BLaER1 (cell line): ENCODE results near the gene CEP112.

Experiments used
- H3K27ac ChIP-seq: shearing (Covaris generic); formaldehyde crosslinking; 2 replicates; pipeline ENCODE4 v1.8.1; 2022
- H3K27me3 ChIP-seq: shearing (Covaris generic); formaldehyde crosslinking; 2 replicates; pipeline ENCODE4 v1.8.1; 2022
- H3K36me3 ChIP-seq: shearing (Covaris generic); formaldehyde crosslinking; 2 replicates; pipeline ENCODE4 v1.8.1; 2022
- H3K4me1 ChIP-seq: shearing (Covaris generic); formaldehyde crosslinking; 2 replicates; pipeline ENCODE4 v1.8.1; 2022
- H3K4me2 ChIP-seq: shearing (Covaris generic); formaldehyde crosslinking; 2 replicates; pipeline ENCODE4 v1.8.1; 2022
- H3K4me3 ChIP-seq: shearing (Covaris generic); formaldehyde crosslinking; 2 replicates; pipeline ENCODE4 v1.8.1; 2022
- H3K9ac ChIP-seq: shearing (Covaris generic); formaldehyde crosslinking; 2 replicates; pipeline ENCODE4 v1.8.1; 2022
- H3K9me3 ChIP-seq: shearing (Covaris generic); formaldehyde crosslinking; 2 replicates; pipeline ENCODE4 v1.8.1; 2022
- H4K20me1 ChIP-seq: shearing (Covaris generic); formaldehyde crosslinking; 2 replicates; pipeline ENCODE4 v1.8.1; 2022
- Cebpa-rat ChIP-seq: shearing (Covaris generic); IDR thresholded peaks from 2 replicates; pipeline ENCODE4 v1.8.1; 2022

Gene CEP112

DNA sequence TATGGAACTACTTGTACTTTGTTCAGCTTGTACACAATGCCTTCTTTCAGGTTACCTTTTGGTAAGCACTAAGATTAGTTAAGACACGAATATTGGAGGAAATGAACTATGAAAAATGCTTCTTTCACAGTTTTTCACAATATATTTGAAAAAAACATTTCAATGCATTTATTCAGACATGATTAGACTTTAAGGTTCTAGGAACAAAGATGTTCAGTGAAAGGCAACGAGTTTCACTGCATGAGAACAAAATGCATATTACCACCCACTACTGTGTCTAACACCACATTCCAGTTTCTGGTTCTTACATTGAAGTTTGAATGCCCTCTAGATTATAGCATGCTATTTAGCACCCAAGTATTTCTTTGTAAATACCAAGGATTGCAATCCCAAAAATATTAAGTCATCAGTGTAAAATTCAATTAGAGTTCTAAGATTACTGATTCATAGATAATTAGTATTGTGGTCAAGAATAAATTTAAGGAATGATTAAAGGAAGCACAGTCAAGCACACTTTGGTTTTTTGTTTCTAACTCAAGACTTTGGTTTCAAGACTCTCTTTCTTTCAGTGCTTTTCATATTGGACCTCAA is 261.7 kb downstream of the CEP112 start:
- Histone ChIP-seq H3K36me3 (peaks cover 12% of the 10 kb centered on the region; the same call in 1 of the 2 replicates), H3K27ac (no peak overlapping the region), H3K27me3 (no peaks in the 10 kb centered on the region), H3K9me3 (peaks cover 12% of the 10 kb centered on the region), H3K4me1 (peaks cover 17% of the 10 kb centered on the region), H3K4me3 (no peak overlapping the region), H3K9ac (no peak overlapping the region), H3K4me2 (no peak overlapping the region), H4K20me1 (no peaks in the 10 kb centered on the region)
- TF ChIP-seq Cebpa-rat: no peak

DNA sequence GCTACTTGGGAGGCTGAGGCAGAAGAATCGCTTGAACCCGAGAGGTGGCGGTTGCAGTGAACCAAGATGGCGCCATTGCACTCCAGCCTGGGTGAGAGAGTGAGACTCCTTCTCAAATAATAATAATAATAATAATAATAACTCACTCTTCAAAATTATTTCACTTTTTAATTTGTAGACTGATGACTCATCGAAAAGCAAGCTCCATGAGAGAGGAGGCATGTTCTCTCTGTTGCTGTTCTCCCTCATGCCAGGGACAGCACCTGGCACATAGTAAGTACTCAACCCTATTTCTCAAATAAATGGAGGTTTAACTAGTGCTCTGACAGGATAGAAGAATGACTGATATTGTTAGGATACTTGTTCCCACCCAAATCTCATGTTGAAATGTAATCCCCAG is 265.3 kb downstream of the CEP112 start:
- Histone ChIP-seq H3K9ac (no peak overlapping the region), H3K27ac (no peak overlapping the region), H4K20me1 (no peaks in the 10 kb centered on the region), H3K36me3 (peaks cover 12% of the 10 kb centered on the region; the same call in 1 of the 2 replicates), H3K4me2 (no peak overlapping the region), H3K27me3 (no peaks in the 10 kb centered on the region), H3K4me1 (peaks cover 10% of the 10 kb centered on the region), H3K9me3 (no peaks in the 10 kb centered on the region), H3K4me3 (no peak overlapping the region)
- TF ChIP-seq Cebpa-rat: no peak

- TF ChIP-seq Cebpa-rat: no peak
- H3K4me2 ChIP-seq: no peak overlapping the region
- no peak overlapping the region for H3K9ac ChIP-seq
- H3K9me3 ChIP-seq: no peaks in the 10 kb centered on the region
- H3K4me1 ChIP-seq: peaks cover 1% of the 10 kb centered on the region; the same call in 1 of the 2 replicates
- H4K20me1 ChIP-seq: no peaks in the 10 kb centered on the region
- no peak overlapping the region for H3K27ac ChIP-seq
- peaks cover 12% of the 10 kb centered on the region; the same call in 1 of the 2 replicates for H3K36me3 ChIP-seq
- no peaks in the 10 kb centered on the region for H3K27me3 ChIP-seq
- no peak overlapping the region for H3K4me3 ChIP-seq
These were observed 266.2 kb downstream of the CEP112 start for GRCh38 chr17:65925606-65926307.

DNA sequence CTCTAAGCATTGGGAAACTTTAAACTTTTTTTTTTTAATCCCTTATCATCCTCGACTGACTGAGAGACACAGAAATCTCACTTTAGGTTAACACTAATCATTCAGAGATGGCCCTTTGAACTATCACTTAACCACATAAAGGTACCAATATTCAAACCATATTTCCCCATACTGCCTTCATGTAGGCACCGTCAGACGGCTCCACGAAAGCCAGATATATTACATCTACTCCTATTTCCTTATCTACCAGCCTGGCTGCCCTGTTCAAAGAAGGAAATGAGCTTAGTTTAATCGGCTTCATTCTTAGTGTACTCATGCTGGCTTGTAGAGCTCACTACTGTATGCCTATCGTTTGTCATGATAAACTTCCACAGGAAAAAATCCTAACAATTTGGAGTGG is 270.9 kb downstream of the CEP112 start:
- Histone ChIP-seq H3K4me2 (no peak overlapping the region), H3K36me3 (0 out of 2 replicates have a peak, but pooled peaks cover under 1% of the 10 kb centered on the region), H3K27ac (no peak overlapping the region), H3K27me3 (no peaks in the 10 kb centered on the region), H3K4me1 (no peaks in the 10 kb centered on the region), H3K4me3 (no peak overlapping the region), H3K9ac (no peak overlapping the region), H4K20me1 (no peaks in the 10 kb centered on the region), H3K9me3 (no peaks in the 10 kb centered on the region)
- TF ChIP-seq Cebpa-rat: no peak

GRCh38 chr17:65918916-65919315 is 273.0 kb downstream of the CEP112 start:
- H3K4me2 ChIP-seq: no peak overlapping the region
- no peaks in the 10 kb centered on the region for H3K27me3 ChIP-seq
- no peaks in the 10 kb centered on the region for H3K36me3 ChIP-seq
- H3K9me3 ChIP-seq: no peaks in the 10 kb centered on the region
- no peak overlapping the region for H3K4me3 ChIP-seq
- TF ChIP-seq Cebpa-rat: no peak
- no peak overlapping the region for H3K27ac ChIP-seq
- no peak overlapping the region for H3K9ac ChIP-seq
- no peaks in the 10 kb centered on the region for H3K4me1 ChIP-seq
- no peaks in the 10 kb centered on the region for H4K20me1 ChIP-seq

DNA sequence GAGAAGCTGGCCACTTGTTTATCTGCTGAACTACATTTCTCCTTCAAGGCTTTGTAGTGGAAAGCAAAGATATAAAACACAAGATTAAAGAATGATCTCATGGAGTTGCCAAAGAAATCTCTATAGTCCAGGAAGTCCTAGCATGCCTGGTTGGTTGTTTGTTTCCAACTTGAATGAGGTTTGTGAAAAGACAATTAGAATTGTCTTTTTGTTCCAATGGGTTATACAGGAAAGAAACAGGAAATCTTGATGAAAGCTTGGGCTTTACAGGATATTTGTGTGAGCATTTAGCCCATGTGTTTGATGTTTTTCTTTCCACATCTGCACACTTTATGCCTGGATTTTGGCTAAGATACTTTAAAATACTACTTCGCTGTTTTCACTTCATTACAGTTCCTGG is 273.4 kb downstream of the CEP112 start:
- no peaks in the 10 kb centered on the region for H3K36me3 ChIP-seq
- H3K27me3 ChIP-seq: no peaks in the 10 kb centered on the region
- no peaks in the 10 kb centered on the region for H3K4me1 ChIP-seq
- H3K27ac ChIP-seq: no peak overlapping the region
- no peaks in the 10 kb centered on the region for H3K9me3 ChIP-seq
- H4K20me1 ChIP-seq: no peaks in the 10 kb centered on the region
- no peak for TF ChIP-seq Cebpa-rat
- H3K4me2 ChIP-seq: no peak overlapping the region
- no peak overlapping the region for H3K4me3 ChIP-seq
- no peak overlapping the region for H3K9ac ChIP-seq

DNA sequence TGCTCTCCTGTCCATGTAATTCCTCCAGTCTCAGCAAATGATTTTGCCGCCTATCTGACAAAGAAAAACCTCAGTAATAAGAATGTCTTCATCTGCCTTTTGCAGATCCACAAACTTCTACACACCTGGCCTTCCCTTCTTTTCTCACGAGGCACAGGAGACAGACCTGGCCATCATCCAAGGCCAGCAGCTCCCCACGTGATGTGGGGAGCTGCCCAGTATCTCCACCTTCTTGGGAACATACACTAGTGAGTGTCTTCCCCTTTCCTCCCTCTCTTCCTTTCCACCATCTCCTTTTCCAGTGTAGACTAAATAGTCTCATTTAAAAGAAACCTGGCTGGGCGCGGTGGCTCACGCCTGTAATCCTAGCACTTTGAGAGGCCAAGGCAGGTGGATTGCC is 274.4 kb downstream of the CEP112 start:
- H3K4me3 ChIP-seq: no peak overlapping the region
- no peak overlapping the region for H3K9ac ChIP-seq
- H3K9me3 ChIP-seq: no peaks in the 10 kb centered on the region
- no peak overlapping the region for H3K27ac ChIP-seq
- H4K20me1 ChIP-seq: no peaks in the 10 kb centered on the region
- H3K27me3 ChIP-seq: no peaks in the 10 kb centered on the region
- TF ChIP-seq Cebpa-rat: no peak
- H3K36me3 ChIP-seq: no peaks in the 10 kb centered on the region
- no peak overlapping the region for H3K4me2 ChIP-seq
- no peaks in the 10 kb centered on the region for H3K4me1 ChIP-seq

DNA sequence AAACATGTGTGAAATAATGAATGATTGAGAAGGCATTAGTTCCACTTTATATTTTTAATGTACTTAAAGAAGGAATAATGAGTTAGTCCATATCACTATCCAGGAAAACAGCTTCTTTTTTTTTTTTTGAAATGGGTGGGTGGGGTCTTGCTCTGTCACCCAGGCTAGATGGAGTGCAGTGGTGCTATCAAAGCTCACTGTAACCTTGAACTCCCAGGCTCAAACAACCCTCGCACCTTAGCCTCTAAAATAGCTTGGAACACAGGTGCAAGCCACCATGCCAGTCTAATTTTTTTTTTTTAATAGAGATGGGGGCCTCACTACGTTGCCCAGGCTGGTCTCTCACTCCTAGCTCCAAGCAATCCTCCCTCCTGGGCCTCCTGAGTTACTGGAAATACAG is 275.5 kb downstream of the CEP112 start:
- H3K9ac ChIP-seq: no peak overlapping the region
- no peaks in the 10 kb centered on the region for H3K27me3 ChIP-seq
- no peak overlapping the region for H3K4me2 ChIP-seq
- H3K9me3 ChIP-seq: peaks cover 11% of the 10 kb centered on the region
- no peak overlapping the region for H3K4me3 ChIP-seq
- no peaks in the 10 kb centered on the region for H3K36me3 ChIP-seq
- no peak overlapping the region for H3K27ac ChIP-seq
- no peaks in the 10 kb centered on the region for H3K4me1 ChIP-seq
- no peak for TF ChIP-seq Cebpa-rat
- no peaks in the 10 kb centered on the region for H4K20me1 ChIP-seq

DNA sequence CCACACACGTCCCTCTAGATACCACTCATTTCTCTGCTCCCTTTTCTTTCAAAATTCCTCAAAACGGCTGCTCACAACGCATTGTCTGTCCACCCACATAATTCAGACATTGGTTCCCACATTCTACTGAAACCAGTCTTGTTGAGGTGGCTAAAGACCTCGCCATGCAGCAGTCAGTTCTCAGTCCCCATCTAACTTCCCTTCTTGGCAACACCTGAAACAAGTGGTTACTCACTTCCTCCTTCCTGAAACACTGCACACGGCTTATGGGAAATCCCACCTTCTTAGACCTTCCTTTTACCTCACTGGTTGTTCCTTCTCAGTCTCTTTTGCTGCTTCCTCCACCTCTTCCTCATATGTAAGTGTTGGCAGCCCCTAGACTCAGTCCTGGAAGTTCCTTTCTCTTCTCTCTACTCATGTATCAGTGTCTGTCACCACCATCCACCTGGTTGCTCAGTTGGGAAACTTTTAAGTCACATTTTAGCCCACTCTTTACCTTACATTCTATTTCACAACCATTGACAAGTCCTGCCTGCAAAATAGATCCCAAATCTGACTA is 277.1 kb downstream of the CEP112 start:
- no peak overlapping the region for H3K4me2 ChIP-seq
- H3K9me3 ChIP-seq: peaks cover 26% of the 10 kb centered on the region
- H3K27me3 ChIP-seq: no peaks in the 10 kb centered on the region
- H3K4me1 ChIP-seq: no peaks in the 10 kb centered on the region
- no peak overlapping the region for H3K4me3 ChIP-seq
- H3K36me3 ChIP-seq: no peaks in the 10 kb centered on the region
- no peak for TF ChIP-seq Cebpa-rat
- no peak overlapping the region for H3K27ac ChIP-seq
- no peaks in the 10 kb centered on the region for H4K20me1 ChIP-seq
- H3K9ac ChIP-seq: no peak overlapping the region

DNA sequence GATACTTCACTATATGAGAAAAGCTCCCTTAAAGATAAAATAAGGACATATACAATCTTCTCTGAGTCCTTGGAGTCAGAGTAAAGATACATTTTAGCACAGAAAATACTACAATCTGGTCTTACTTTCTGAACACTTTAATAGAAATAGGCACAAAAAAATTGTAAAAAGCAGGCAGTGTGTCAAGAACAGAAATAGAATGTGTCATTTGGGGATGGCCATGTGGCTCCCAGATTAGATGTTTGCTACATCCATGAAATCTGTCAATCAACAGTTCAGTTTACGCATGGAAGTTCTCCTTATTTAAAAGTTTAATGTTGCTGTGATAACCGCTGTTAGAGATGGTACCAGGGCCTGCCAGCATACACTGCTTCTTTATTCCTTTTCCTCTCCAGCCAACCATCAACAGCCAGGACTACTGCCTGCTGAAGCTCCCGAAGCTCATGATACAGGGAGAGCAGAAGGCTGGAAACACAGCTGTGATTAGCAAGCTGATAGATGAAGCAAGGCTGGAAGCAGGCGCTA is 278.5 kb downstream of the CEP112 start:
- Histone ChIP-seq H3K4me1 (no peaks in the 10 kb centered on the region), H3K36me3 (no peaks in the 10 kb centered on the region), H4K20me1 (no peaks in the 10 kb centered on the region), H3K27me3 (no peaks in the 10 kb centered on the region), H3K4me3 (no peak overlapping the region), H3K9ac (no peak overlapping the region), H3K4me2 (no peak overlapping the region), H3K27ac (no peak overlapping the region), H3K9me3 (peaks cover 27% of the 10 kb centered on the region)
- TF ChIP-seq Cebpa-rat: no peak
